ENCODE results near the gene NEU3. TPM values are rescaled to one million over a fixed set of nuclear protein-coding genes. Genes with fewer than 3 reads are reported as not detected.
A peak's percentile ranks its signal among the peaks of the same experiment; 100 is the strongest.
"Not testable (repeated sequence)": the region's sequence is repeated elsewhere in the genome, so short reads cannot be mapped to it uniquely, and the experiment has no call there.

Gene NEU3
- polyA plus RNA-seq, 3 donors, result 2.3 to 25.1 (median 3.9) TPM

- WGBS (ENCODE audit: insufficient coverage), result 88% methylated on average over 4 of the region's 5 CpGs
- not testable (repeated sequence) for DNase-seq, H3K4me3 Mint-ChIP-seq
Measured at GRCh38 chr11:75020328-75020727, 31.6 kb downstream of the NEU3 start.

GRCh38 chr11:75022296-75022695 lies 33.6 kb downstream of the NEU3 start:
- no peak overlapping the region for H2AFZ ChIP-seq (ENCODE audit: insufficient read depth, low read depth, low read length, poor library complexity, severe bottlenecking)
- H3K4me1 ChIP-seq (ENCODE audit: control insufficient read depth in 1 of 2, insufficient read depth in 2 of 2, low read length in 2 of 2), result no peaks in the 10 kb centered on the region
- intact Hi-C loops (cut with micrococcal nuclease), result loop anchor here (5.0 to 10.0 kb wide), 2 partner anchors 113 to 225 kb away; no protein-coding TSS in a partner anchor
- peaks cover 0 to 4% (median 1%) of the 10 kb centered on the region in 7 donors for H3K9me3 Mint-ChIP-seq
- H3K27ac ChIP-seq (ENCODE audit: low read depth in 1 of 2, low read length in 2 of 2), result no peak overlapping the region
- peaks cover 9 to 15% of the 10 kb centered on the region in 2 donors for H3K36me3 Mint-ChIP-seq
- no peaks in the 10 kb centered on the region for H3K4me1 Mint-ChIP-seq
- no peak overlapping the region for H3K4me3 ChIP-seq (replicated peaks in 1 of 3; ENCODE audit: low read depth in 2 of 3, low read length in 3 of 3)
- no peaks in the 10 kb centered on the region for H3K79me2 ChIP-seq (ENCODE audit: insufficient read depth, low read length)
- peaks cover 0 to 2% (median 0%) of the 10 kb centered on the region in 3 donors for H3K27me3 Mint-ChIP-seq (ENCODE audit: low read depth in 3 of 3)
- DNase-seq, result no peak
- no peak for TF ChIP-seq CTCF (IDR thresholded peaks at IDR 0.05)
- no peaks in the 10 kb centered on the region for H3K9me3 ChIP-seq (replicated peaks in 1 of 2; ENCODE audit: control insufficient read depth in 1 of 2, insufficient read depth in 1 of 2, low read length in 2 of 2)
- H3K4me3 Mint-ChIP-seq, result no peak overlapping the region
- no peaks in the 10 kb centered on the region for H4K20me1 ChIP-seq (ENCODE audit: insufficient read depth, low read length)
- WGBS (ENCODE audit: insufficient coverage), result 100% methylated on average over 1 of the region's 3 CpGs
- no peak overlapping the region for H3K9ac ChIP-seq (ENCODE audit: insufficient read depth, low read length, poor library complexity, severe bottlenecking)
- H3K27ac Mint-ChIP-seq, result no peak overlapping the region
- H3K4me2 ChIP-seq (replicated peaks; ENCODE audit: extremely low read depth, low read length, poor library complexity, severe bottlenecking), result no peak overlapping the region
- no peaks in the 10 kb centered on the region for H3K36me3 ChIP-seq (replicated peaks in 1 of 2; ENCODE audit: control insufficient read depth in 1 of 2, insufficient read depth in 2 of 2, low read length in 2 of 2)
- H3K27me3 ChIP-seq (ENCODE audit: control insufficient read depth in 2 of 2, insufficient read depth in 2 of 2, low read length in 2 of 2), result no peaks in the 10 kb centered on the region

More at GRCh38 chr11:75020328-75020727, 31.6 kb downstream of the NEU3 start:
- H3K27me3 Mint-ChIP-seq (ENCODE audit: low read depth in 3 of 3); H4K20me1 ChIP-seq (ENCODE audit: insufficient read depth, low read length); H3K79me2 ChIP-seq (ENCODE audit: insufficient read depth, low read length); H3K9me3 Mint-ChIP-seq; H2AFZ ChIP-seq (ENCODE audit: insufficient read depth, low read depth, low read length, poor library complexity, severe bottlenecking); H3K27ac ChIP-seq (ENCODE audit: low read depth in 1 of 2, low read length in 2 of 2); H3K4me3 ChIP-seq (replicated peaks in 1 of 3; ENCODE audit: low read depth in 2 of 3, low read length in 3 of 3); H3K4me1 ChIP-seq (ENCODE audit: control insufficient read depth in 1 of 2, insufficient read depth in 2 of 2, low read length in 2 of 2); H3K4me2 ChIP-seq (replicated peaks; ENCODE audit: extremely low read depth, low read length, poor library complexity, severe bottlenecking); H3K27me3 ChIP-seq (ENCODE audit: control insufficient read depth in 2 of 2, insufficient read depth in 2 of 2, low read length in 2 of 2); H3K9ac ChIP-seq (ENCODE audit: insufficient read depth, low read length, poor library complexity, severe bottlenecking); H3K4me1 Mint-ChIP-seq; H3K9me3 ChIP-seq (replicated peaks in 1 of 2; ENCODE audit: control insufficient read depth in 1 of 2, insufficient read depth in 1 of 2, low read length in 2 of 2): not testable (repeated sequence)
- peaks cover 0 to 16% of the 10 kb centered on the region in 2 donors for H3K36me3 ChIP-seq (replicated peaks in 1 of 2; ENCODE audit: control insufficient read depth in 1 of 2, insufficient read depth in 2 of 2, low read length in 2 of 2)
- peaks cover 20 to 25% of the 10 kb centered on the region in 2 donors for H3K36me3 Mint-ChIP-seq
- peak overlapping the region in 2 of 7 donors; percentile 48 to 61 for H3K27ac Mint-ChIP-seq
- intact Hi-C loops (cut with micrococcal nuclease), result loop anchor here (5.0 to 10.0 kb wide), 2 partner anchors 114 to 227 kb away; no protein-coding TSS in a partner anchor
